Activated CD8-positive, alpha-beta memory T cell treated with anti-CD3 and anti-CD28 coated beads, Interleukin-2, amount 50 U/mL, for 48 hours (primary cell): ENCODE data around the gene UBIAD1.
"Not testable (repeated sequence)": the region's sequence is repeated elsewhere in the genome, so short reads cannot be mapped to it uniquely, and the experiment has no call there.

Source experiments
- DNase-seq: peaks from one replicate; pipeline ENCODE4 v3.0.0-alpha.2; 2020

UBIAD1 gene, protein sequence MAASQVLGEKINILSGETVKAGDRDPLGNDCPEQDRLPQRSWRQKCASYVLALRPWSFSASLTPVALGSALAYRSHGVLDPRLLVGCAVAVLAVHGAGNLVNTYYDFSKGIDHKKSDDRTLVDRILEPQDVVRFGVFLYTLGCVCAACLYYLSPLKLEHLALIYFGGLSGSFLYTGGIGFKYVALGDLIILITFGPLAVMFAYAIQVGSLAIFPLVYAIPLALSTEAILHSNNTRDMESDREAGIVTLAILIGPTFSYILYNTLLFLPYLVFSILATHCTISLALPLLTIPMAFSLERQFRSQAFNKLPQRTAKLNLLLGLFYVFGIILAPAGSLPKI

DNA sequence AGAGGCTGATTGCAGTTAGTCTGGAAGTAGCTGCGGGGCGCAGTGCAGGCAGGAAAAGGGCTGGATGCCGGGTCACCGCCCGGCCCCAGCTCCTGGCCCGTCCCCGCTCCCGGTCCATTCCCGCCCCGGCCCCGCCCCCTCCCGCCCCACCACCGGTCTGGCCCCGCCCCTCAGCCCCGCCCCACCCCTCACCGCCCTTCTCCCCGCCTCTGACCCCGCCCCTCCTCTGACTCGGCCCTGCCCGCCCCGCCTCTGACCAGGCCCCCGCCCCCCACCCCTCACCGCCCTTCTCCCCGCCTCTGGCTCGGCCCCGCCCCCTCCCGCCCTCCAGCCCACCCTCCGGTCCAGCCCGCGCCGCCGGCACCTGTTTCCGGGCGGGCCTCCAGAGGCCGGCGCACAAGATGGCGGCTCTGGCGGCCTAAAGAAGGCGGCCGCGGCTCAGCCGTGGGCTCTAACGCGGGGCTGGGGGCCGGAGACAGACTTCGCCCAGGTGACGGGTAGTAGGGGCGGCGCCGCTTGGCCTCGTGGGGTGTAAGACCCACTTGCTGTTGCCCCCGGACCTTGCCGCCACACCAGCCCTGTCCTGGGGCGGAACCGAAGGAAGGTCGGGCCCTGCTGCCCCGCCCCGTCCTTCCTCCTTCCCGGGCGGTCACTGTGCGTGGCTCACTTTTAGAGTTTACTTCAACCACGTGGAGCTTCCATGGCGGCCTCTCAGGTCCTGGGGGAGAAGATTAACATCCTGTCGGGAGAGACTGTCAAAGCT lies at the start of gene UBIAD1:
UBIAD1 (plus strand) TSS at position 367 of the 763 bp plus-strand sequence; CDS start at position 701, 334 bp downstream.
- DNase-seq: peak; percentile 91

DNA sequence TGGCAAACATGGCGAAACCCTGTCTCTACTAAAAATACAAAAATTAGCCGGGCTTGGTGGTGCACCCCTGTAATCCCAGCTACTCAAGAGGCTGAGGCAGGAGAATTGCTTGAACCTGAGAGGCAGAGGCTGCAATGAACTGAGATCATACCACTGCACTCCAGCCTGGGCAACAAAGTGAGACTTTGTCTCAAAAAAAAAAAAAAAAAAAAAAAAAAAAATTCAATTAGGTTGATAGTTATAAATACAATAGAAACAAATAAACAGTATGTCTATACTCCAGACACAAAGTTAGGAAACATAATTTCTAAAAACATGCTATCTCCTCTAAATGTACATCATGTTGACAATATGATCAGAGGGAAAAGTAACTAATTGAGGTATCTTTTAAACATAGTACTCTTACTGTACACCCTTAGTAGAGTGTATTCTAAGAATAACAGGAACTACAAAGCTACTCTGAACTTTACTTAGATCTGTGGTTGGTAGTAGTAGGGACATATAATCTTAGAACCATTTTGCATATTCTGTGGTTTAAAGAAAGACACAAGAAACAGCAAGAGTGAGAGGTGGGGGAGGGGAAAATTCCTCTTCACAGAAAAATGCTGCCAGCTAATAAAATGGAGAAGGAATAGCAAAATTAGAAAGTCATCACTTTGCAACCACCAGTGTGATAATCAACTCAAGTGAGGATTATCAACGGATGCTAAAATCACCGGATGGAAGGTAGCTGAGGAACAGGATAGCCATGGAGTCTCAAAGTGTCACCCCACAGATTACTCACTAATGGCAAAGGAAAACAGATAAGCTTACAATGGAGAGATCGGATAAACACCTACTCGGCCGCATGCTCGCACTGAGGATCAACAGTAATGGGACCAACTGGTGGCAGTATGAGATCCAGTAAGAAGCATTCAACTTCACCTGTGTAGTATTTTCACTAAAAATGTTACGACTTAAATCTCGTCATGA lies 45.6 kb upstream of the UBIAD1 start:
- no peak for DNase-seq

DNA sequence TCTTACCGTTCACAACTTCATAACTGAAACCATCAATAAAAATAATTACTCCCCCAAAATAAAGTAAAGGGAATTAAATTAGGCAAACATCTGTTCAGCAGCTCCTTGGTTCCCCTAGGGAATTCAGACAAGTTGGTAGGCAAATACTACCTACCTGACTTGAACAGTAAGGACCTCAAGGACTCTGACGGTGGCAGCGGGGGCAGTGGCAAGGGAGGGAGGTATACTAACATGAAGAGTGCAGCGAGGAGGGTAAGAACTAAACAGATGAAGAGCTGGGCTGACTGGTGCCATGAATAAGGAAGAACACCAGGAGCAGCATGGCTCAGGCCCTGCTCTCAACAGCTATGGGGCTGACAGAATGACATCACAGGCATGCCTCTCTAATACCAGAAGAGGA lies 43.8 kb upstream of the UBIAD1 start:
- no peak for DNase-seq

DNA sequence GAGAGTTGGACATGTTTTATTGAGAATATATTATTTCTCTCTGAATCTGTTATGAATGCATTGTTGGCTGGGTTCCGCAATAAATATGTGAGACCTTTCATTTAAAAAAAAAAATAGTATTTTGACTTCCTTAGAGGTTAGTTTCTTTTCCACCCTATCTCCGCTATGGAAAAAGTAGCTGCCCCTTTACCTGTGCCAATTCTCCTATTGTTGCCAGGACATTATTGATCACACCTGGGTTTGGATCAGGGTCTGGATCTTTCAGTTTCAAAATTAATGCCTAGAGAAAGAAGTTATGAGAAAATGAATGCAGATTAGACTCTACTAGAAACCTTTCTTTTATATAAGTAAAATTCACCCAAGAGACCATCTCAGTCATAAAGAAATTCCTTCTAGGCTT lies 39.8 kb upstream of the UBIAD1 start:
- no peak for DNase-seq

DNA sequence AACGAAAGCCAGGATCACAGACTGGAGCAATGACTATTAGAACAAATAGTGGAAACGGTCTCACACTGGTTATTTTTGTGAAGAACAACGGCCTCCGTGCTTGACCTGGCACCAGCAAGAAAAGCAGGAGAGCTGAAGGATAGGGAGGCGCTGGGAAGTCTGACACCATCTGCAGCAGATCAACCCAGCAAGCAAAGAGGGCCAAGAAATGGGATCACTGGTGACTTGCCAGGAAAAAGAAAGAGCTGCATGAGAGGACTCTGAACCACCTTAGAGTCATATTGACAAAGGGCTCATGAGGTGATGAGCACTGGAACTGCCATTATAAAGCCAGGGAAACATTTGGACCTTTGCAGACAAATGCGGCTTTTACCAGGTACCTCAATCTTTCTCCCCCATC lies 35.6 kb upstream of the UBIAD1 start:
- DNase-seq: no peak

DNA sequence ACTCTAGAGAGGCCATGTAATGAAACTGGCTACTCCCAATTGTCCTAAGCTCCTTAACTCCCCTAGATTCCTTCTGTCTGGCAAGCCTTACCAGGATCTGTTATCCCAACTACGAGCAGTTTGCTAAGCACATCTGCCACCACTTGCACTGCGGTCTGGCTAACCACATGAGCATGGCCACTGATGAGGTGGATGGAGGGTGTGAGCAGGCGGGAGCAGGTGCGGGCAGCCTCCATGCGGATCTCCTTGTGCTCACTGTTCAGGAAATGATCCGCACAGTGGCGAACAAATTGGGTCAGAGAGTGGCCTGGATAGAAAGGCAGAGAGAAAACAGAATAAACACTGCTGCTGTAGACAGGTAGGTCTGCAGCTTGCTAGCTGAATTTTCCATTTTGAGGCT lies 34.7 kb upstream of the UBIAD1 start:
- DNase-seq: no peak

DNA sequence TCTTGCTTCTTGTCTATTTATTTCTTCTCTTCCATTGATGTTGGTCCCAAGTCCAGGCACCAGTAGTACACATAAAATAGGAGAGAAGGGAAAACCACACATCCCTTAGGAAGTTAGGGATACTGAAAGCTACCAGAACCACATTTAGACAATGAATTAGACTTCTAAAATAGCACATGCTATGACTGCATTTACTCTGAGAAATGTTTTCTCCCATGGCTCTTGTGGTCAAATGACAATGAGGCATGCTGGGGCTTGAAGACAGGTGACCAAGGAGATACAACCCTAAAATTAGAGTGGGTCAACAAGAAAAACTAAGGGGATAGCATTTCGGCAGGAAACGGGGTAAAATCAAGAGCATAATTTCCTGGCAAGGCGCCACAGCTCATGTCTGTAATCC lies 27.8 kb upstream of the UBIAD1 start:
- DNase-seq: no peak

DNA sequence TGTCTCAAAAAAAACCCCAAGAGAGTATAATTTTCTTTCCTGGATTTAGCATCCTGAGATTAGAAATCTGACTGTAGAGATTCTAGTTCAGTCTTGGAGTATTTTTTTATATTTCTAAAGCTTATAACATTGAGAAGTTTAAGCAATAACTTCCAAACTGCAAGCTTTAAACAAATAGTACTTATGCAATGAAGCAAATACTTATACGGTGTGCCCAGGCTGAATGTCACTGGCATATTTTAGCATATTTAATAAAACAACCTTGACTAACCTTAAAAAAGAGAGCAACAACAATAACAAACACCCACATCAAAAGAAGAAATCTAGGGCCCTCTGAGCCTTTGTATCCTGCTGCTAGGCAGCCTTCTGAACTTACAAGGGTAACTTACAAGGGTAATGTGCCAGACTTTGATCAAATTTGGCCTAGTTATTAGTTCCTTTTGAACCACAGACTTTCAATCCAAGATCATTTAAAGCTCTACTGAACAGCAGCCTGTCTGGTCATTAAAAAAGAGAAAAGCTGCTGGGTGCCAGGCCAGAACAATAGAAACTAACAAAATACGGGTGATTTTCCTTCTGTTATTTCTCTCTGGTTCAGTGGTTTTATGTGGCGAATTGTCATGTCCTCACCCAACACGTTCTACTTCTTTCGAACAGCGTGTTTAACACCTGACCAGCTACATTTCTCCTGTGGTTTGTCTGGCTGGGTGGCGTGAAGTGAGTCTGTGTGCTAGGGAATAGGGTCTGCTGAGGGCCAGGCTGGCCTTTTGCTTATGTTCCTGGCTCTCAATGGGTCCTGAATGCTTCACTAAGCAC lies 26.9 kb upstream of the UBIAD1 start:
- DNase-seq: no peak

DNA sequence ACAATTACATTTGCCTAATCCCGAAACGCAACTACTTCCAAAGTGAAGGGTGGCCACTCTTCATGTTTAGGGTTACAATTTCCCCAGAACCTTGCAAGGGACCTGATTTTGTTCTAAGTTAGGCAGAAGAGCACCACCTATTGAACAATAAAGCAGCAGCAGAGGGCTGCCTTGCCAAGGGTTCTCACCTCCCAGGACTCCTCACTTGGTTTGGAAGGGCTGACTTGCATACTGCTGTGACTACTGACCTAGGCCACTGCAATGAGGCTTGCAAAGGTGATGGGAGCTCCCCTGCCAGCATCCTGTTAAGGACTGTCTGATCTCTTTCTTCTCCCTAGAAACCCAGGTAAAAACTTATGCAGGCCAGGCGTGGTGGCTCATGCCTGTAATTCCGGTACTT lies 24.8 kb upstream of the UBIAD1 start:
- DNase-seq: no peak

DNA sequence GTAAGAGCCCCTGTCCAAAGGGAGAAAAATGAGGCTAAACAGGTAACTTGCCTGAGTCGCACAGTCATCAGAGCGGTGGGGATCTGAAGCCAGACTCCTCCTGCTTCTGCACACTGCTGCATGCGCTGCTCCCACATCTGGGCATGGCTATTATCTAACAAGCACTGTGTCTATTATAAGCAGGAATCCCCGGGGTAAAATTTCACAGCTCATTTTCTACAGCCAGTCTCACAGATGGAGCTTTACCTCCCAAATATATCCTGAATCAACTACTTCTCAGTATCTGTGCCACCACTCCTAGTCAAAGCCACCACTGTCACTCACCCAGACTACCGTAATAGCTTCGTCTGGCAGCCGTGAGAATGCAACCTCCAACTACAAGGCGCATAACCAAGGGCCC lies 20.5 kb upstream of the UBIAD1 start:
- no peak for DNase-seq

DNA sequence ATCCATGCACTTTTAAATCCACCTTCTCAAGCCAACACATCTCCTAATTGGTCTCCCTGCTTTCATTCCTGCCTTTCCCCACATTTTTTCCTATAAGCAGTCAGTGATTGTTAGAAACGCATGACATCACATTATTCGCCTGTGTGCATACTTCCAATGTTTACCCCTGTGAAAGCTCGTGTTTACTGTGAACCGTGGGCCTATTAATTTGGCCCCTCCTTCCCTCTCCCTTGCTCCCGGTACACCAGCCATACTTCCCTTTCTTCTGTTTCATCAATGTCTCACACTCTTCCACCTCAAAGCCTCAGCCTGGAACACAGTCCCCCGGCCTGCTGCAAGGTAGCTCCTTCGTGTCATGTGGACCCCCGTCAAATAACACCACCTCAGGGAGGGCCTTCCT lies 19.8 kb upstream of the UBIAD1 start:
- DNase-seq: no peak

DNA sequence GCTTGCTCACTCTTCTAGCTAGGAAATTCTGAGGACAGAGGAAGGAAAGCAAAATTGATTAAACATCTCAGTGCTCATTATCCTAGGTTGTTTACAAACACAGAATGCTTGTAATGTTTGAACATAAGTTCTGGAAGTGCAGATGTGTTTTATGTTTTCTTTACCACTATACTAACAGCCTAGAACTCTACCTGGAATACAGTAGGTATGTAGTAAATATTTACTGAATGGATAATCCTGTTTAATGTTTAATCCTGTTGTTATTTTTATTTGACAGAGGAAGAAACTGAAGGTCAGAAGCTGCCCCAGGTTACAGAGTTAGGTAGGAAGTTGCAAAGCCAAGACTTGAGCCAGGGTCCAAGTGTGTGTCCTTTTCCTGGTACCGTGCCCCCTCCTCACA lies 16.7 kb upstream of the UBIAD1 start:
- DNase-seq: no peak

DNA sequence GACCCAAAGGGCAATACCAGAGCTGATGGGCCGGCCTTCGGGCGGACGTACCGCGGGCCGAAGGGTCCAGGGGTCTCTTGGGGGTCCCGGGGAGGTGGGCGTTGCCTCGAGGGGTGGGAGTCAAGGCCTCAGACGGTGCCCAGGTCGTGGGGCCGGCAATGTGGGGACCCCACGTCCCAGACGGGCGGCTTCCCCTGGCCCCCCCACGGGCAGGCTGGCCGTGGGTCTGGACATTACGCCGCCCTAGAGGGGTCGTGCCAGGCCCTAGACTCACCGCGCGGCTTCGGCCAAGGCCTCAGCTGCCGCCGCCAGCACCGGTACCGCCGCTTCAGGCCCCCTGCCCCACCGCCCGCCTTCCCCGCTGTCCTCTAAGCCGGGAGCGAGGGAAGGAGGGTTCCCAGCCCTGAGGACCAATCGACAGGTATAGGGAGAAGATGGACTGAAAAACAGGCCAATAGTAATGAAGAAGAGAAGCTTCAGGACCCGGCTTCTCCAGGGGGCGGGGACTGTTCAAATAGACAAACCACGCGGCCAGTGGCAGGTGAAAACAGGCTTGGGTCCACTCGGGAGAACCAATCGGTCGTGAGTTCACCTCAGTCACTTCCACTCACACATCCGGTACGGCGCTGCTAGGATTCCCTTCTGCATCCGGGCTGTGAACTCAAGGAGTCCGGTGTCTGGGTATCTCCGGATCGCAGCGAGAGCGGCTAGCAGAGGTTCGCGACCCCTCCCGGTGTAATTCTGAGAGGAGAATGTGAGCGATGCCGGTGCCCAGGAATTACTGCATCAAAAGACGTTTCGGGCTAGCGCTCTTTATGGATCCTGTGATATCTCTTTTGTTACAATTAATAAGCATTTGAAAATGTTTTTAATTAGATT lies 10.6 kb upstream of the UBIAD1 start, which contains the start of gene MTOR:
MTOR (minus strand) TSS at position 381 of the 879 bp plus-strand sequence. CDS start 3,142 bp downstream, outside the sequence.
- DNase-seq: peak; percentile 93

DNA sequence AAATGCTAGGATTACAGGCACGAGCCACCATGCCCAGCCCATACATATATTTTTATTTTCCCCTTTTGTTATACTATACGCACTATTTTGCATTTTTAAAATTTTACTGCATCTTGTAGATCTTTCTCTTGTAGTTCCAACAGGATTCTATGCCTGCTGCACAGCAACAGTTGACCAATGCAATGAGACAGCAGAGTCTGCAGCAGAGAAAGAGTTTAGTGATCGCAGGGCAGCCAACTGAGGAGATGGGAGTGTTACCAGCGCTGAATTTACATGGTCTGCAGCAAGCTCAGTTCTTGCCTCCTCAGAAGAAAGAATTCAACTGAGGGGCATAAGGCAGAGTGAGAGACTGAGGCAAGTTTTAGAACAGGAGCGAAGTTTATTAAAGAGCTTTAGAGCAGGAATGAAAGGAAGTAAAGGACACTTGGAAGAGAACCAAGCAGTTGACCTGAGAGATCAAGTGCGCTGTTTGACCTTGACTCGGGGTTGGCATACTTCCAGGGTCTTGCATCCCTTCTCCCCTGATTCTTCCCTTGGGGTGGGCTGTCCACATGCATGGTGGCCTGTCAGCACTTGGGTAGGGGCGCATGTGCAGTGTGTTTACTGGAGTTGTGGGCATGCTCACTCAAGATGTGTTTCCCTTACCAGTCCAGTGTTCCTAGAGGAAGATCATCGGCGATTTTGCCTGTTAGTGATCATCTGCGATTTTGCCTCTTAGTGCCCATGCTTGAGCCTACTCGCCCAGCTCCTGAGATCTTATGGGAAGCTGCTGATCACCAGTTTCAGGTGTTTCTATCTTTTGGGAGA lies 6.5 kb upstream of the UBIAD1 start:
- no peak for DNase-seq

DNA sequence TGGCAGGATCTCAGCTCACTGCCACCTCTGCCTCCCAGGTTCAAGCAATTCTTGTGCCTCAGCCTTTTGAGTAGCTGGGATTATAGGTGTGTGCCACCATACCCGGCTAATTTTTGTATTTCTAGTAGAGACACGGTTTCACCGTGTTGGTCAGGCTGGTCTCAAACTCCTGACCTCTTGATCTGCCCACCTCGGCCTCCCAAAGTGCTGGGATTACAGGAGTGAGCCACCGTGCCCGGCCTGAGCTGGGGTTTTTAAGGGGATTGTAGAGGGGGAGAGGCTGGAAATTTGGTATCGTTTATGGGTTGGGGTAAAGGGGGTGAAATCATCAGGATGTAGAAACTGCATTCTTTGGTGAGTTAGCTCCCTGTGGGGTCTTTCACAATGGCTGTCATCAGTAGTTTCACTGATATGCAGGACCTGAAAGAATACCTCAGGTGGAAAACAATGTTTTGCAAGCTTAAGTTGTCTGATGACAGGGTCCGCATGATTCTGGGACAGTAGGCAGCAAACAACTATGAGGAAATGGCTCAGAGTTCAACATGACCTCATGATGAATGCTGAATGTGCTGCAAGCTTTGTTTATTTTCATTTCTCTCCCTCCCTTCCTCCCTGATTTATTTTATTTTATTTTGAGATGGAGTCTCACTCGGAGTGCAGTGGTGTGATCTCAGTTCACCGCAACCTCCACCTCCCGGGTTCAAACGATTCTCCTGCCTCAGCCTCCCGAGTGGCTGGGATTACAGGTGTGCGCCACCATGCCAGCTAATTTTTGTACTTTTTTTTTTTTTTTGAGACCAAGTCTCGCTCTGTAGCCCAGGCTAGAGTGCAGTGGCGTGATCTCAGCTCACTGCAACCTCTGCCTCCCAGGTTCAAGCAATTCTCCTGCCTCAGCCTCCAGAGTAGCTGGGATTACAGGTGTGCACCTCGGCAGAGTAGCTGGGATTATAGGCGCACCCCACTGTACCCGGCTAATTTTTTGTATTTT lies 5.4 kb upstream of the UBIAD1 start:
- DNase-seq: not testable (repeated sequence)

DNA sequence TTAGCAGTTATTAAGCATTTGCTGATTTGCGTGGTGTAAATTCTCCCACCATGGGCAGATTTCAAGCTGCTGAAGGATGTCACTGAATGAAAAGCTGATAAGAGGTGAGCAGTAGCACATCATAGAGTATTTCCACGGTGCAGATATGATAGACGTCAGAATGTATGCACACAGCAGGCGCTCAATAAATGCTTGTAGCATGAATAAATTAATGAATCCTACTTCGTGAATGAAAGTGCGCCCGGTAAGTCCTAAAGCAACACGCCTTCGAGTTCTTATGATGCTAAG lies 510 bp upstream of the UBIAD1 start:
- no peak for DNase-seq

DNA sequence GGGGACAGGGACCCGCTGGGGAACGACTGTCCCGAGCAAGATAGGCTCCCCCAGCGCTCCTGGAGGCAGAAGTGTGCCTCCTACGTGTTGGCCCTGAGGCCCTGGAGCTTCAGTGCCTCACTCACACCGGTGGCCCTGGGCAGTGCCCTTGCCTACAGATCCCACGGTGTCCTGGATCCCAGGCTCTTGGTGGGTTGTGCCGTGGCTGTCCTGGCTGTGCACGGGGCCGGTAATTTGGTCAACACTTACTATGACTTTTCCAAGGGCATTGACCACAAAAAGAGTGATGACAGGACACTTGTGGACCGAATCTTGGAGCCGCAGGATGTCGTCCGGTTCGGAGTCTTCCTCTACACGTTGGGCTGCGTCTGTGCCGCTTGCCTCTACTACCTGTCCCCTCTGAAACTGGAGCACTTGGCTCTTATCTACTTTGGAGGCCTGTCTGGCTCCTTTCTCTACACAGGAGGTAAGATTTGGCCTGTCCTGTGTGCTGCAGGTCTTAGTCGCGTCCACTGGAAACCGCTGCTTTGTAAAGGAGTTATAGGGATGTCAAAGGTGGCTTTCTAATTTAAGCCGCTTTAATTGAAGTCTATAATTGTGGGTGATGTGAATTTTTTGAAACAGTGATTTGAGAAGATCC lies 717 bp downstream of the UBIAD1 start:
- DNase-seq: no peak

DNA sequence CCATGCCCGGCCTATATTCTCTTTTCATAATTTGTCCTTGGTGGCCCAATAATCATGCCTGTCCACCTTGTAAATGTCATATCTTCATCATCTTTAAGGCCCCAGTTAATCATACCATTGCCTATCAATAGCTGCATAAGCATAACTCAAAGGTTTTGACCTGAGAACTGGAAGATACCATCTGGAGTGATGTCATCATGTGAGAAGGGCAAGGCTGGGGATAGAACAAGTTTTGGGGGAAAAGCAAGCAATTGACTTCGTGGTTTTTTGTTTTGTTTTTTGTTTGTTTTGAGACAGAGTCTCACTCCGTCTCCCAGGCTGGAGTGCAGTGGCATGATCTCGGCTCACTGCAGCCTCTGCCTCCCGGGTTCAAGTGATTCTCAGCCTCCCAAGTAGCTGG lies 6.2 kb downstream of the UBIAD1 start:
- DNase-seq: no peak

DNA sequence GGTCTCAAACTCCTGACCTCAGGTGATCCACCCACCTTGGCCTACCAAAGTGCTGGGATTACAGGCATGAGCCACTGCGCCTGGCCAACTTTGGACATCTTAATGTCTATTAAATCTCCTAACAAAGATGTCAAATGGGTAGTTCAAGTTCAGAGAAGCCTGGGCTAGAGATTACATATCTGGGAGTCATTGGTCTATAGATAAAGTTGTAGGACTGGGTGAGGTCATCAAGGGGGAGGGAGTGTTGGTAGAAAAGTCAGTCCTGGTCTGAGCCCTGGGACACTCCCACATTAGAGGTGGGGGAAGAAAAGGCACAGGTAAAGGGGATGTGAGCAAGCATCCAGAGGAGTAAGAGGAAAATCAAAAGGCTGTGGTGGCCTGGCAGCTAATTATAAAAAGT lies 6.6 kb downstream of the UBIAD1 start:
- no peak for DNase-seq
